Hepatocyte (in vitro differentiated cells): ENCODE data around the gene AP4E1.

Experiments used
- CTCF ChIP-seq: fragments of 200-600 bp; sonication (generic); IDR thresholded peaks from 2 replicates; pipeline ENCODE4 v1.5.1; 2016; ENCODE audit warnings: antibody characterized with exemption, mild to moderate bottlenecking; ENCODE audit not compliant: poor library complexity
- EZH2 ChIP-seq: fragments of 200-600 bp; sonication (generic); IDR thresholded peaks from 2 replicates; pipeline ENCODE4 v1.6.1; 2016; ENCODE audit warnings: antibody characterized with exemption, mild to moderate bottlenecking, borderline replicate concordance
- EZH2phosphoT487 ChIP-seq: fragments of 200-600 bp; sonication (generic); IDR thresholded peaks from one replicate; pipeline ENCODE4 v1.6.1; 2018; ENCODE audit warnings: antibody characterized with exemption, mild to moderate bottlenecking, low read depth, moderate library complexity; ENCODE audit not compliant: unreplicated experiment, severe bottlenecking

DNA sequence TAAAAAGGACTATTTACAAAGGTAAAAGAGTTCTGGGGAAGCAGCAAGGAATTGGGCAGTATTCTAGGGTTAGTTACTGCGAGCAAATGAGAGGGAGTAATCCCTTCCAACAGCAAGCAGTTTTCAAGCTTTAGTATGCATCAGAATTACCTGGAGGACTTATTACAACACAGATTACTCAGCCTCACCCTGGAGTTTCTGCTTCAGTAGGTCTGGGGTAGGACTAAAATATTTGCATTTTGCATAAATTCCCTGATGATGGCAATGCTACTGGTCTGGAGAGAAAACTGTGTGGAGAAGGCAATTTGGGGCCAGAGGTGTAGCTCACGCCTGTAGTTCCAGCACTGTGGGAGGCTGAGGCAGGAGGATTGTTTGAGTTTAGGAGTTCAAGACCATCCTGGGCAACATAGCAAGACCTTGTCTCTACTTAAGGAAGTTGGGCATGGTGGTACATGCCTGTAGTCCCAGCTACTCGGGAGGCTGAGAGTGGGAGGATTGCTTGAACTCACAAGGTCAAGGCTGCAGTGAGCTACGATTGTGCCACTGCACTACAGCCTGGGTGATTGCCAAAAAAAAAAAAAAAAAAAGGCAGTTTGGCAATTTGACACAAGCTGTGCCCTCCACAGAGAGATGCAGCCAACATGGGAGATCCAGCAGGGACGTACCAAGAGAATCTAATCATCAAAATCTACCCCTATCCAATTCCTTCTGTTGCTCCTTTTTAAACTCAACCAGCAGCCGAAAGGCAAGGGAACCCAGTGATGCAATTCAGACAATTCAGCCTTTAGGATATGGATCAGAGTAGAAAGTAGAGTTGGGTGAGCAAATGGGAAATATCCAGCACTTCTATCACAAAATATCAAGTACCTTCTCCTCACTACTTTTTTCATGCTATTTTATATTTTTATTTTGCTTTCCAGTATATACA is 27.1 kb upstream of the AP4E1 start:
- TF ChIP-seq CTCF (no peak), EZH2 (no peak), EZH2phosphoT487 (no peak)
